GM18909 (cell line): ENCODE data around the gene RBM8A.

Experiments
- ATAC-seq: cut with Tn5 transposase; IDR thresholded peaks from one replicate; pipeline ENCODE4 v1.9.1; 2021; ENCODE audit warnings: mild to moderate bottlenecking; ENCODE audit not compliant: unreplicated experiment, poor library complexity

The RBM8A gene

GRCh38 chr1:145918144-145918991 is 8.9 kb downstream of the RBM8A start, which contains the start of gene PEX11B:
Gene PEX11B (minus strand): TSS chr1:145918717. CDS start chr1:145918688, 29 bp downstream.
- ATAC-seq = peak; percentile 84

GRCh38 chr1:145917595-145917994 is 9.7 kb downstream of the RBM8A start:
- no peak for ATAC-seq

- ATAC-seq = no peak
Measured at GRCh38 chr1:145916745-145917144, 10.5 kb downstream of the RBM8A start.

GRCh38 chr1:145912128-145912641 is 15.1 kb downstream of the RBM8A start:
- no peak for ATAC-seq

- no peak for ATAC-seq
Measured at GRCh38 chr1:145908653-145909052, 18.6 kb downstream of the RBM8A start.

DNA sequence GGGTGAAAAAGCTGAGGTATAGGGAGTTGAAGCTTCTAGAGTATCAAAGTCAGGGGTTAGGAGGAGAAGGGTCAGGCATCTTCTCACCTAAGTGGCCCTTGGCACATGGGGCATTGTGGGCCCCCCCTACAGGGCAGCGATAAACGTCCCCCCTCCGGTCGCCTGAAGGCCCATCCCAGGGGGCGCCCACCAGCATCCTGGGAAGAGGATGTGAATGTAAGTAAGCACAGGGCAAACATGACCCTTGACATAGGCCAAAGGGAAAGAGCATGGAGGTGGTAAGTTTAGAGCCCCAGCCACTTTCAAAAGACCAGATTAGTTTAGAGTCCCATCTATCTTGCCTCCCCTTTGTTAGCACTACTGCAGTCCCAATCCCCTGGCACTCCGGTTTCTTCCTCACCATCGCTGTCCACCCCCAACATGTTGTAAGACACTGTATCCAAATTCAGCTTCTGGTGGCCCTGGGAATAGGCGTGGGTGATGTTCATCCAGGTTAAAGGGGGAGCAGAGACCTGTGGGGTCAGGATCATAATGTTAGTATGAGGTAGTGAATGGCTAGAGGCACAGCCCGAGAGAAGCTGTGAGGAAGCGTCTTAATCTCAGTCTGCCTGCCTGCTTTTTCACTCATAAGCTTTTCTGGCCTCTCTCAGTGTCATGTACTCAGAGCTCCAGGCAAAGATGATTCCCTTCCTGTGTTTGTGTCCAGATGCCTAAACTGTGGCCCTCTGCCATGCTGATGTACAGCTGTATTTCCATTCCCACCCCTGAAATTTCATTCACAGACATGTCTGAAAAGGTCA is 20.1 kb downstream of the RBM8A start:
- ATAC-seq = no peak

DNA sequence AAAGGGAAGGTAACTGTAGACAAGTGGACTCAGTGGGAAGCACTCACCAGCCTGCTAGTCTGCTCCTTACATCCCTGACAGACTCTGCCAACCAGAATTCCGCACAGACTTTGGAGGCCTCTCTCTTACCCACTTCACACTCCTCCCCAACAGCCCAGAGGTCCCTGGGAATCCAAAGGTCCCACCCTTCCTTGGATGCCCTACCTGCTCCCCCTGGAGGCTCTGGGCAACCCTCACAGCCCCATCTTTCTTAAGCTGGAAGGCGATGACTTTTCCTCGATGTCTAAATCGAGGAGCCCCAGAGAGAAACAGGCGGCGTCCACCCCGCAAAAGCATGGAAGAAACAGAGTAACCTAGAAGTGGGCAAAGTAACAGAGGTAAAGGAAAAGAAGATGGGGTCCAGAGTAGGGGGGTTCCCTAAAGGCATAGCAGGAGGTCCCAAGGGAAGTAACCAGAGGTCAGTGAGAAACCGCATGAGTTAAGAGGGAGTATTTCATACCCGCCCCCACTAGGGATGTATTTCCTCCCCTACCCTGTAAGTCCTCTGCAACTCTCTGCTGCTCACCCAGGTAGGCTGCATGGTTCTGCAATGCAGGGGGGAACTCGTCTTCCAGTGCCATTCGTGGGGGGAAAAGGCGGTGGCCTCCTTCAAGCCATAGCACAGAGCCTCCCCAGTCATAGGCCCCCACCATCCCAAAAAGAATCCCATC is 25.8 kb downstream of the RBM8A start:
- ATAC-seq = no peak

DNA sequence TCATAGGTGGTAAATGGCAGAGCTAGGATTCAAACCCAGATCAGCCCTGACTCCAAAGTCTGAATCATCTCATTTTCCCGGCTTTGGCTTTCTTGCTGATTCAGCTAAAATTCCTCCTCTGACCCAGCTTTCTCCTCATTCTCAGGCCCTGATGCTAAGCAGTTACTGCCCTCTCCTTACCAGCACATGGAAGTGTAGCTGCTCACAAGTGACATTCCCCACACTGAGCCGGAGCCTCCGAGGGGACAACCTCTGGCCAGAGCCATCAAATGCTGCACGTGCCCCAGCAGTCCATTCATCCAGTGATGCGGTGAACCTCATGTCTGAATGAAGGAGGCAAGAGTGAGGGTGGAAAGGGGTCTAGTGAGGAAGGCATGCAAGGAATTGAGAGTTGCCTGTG is 28.5 kb downstream of the RBM8A start:
- no peak for ATAC-seq

DNA sequence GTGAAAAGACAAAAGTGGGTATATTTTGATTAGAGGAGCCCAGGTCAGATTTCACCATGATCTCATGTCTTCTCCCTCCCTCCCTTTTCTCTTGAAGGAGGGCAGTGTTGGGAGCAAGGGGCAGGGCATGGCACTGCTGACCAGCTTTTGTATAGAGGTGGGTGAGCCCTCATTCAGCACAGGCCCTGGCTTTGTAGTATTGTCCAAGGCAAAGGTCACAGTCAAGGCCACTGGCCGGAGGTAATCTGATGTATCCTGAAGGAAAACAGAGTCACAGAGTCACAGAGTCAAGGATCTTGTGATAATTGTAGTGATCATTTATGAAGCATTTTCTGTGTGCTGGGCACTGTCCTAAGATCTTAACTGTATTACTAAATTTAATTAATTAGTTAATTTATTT is 29.3 kb downstream of the RBM8A start:
- ATAC-seq = no peak

DNA sequence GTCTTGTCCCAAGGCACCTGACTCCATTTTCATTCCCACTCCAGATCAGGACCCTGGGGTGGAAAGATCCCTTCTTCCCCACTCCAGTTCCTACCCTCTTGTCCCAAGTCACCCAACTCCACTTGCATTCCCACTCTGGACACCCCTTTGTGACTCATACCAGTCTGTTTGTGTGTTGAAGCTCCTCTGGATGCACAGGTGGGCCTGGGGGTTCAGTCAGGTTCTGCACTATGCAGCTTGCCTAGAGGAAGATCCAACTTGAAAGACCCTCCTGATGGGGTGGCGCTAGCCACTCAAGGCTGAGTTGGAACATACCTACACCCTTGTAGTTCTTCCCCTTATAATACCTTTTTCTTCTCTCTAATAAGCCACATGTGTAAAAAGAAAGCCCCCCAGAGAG is 31.8 kb downstream of the RBM8A start:
- no peak for ATAC-seq

DNA sequence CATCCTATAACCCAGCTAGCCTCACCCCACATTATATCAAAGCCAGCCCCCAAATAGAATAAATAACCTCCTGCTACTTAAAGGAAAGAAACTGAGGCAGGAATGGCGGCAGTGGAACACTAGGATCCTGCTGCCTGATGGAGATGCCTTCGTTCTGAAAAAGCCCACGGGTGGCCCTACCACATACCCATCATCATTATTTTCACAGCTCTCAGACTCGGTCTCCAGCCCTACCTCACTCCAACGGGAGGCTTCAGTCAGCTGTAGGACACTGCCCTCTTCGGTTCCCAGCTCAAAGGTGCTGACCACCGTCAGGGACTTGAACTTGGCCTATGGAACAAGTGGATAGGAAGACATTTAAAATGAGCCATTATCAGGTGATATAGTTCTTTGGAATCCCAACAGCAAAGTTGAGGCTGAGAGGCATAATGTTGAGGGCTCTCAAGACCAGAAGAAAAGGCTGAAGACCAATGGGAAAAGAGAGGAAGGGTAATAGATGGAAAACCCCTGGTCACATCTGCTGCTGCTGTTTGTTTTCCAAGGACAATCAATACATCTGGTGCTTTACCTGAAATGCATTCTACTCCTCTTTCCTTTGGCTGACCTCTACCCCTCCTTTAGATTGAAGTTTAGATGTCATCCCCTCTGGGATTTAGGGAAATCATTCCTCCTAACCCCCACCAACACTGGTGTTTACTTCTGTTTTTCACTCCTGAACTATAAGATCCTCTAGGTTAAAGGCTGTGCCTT is 33.8 kb downstream of the RBM8A start:
- no peak for ATAC-seq

GRCh38 chr1:145892486-145893087 is 34.7 kb downstream of the RBM8A start:
- ATAC-seq = no peak

DNA sequence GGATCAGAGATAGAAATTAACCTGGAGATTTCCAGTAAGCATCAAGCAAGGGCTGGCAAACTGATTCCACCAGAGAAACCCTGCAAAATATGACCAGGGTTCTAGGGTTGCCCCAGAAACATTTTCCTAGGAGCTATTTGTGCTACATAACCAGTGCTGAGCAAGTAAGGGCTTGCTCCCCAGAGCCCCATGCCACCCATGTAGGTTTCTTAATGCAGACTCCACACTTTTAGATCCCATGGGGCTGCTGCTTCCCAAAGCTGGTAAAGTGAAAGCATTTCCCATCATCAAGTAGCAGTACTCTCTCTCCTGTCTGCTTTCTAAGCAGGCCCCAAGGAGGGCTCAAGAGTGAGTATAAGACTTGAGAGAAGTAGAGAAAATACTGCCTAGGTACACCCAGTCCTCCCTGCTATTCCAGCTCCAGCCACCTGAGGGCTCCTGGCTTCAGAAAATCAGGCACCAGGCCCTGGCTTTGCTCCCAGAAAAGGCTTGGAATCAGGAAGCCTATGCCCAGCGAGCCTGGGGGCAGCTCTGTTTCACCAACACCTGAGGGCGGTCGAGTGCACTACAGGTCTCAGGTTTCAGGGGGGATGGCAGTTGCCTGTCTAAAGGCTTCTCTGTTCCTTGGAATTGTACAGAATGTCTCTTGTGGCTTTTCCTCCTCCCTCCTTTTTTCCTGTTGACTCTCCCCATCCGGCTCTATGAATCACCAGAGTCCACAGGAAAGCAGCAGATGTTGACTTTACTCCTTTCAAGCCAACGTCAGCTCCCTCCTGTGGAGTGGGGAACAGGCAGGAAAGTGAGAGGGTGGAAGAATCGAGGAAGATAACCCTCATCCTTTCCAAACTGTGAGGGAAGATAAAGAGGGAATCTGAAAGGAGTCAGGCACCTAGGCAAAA is 35.4 kb downstream of the RBM8A start:
- no peak for ATAC-seq

GRCh38 chr1:145891143-145891542 is 36.1 kb downstream of the RBM8A start:
- no peak for ATAC-seq

GRCh38 chr1:145889722-145890121 is 37.6 kb downstream of the RBM8A start:
- no peak for ATAC-seq

GRCh38 chr1:145887631-145888030 is 39.7 kb downstream of the RBM8A start:
- ATAC-seq = no peak

DNA sequence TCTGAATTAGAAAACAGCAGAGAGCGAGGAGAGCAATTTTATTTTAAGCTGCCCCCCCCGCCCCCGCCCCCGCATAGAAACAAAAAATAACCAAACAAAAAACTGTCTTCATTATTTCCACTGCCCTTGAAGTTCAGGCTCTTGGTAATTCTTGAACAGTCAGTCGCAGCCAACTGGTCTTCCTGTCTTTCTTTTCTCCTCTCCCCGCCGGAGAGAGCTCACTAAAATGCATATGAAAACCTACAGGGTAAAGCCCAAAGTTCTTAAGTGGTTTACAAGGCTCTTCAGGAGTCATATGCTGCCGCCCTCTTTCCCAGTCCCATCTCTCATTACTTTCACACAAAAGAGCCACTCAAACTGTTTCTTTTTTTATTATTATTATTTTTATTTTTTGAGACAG is 40.5 kb downstream of the RBM8A start:
- ATAC-seq = no peak

DNA sequence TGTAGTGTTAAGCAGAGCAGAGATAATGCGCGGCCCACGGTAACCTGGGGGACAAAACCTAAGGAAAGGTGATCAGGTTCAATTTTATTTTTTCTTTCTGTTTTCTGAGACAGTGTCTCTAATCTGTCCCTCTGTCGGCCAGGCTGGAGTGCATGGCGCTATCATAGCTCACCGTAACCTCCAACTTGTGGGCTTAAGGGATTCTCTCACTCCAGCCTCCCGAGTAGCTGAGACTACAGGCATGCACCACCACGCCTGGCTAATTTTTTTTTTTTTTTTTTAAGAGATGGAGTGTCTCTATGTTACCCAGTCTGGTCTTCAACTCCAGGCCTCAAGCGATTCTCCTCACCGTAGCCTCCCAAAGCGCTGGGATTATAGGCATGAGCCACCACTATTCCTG is 40.9 kb downstream of the RBM8A start:
- no peak for ATAC-seq
